ENCODE data around the gene TYW1B.
"Not testable (repeated sequence)": the region's sequence is repeated elsewhere in the genome, so short reads cannot be mapped to it uniquely, and the experiment has no call there.

- TF ChIP-seq CTCF, POLR2A, POLR2AphosphoS5 (IDR thresholded peaks at IDR 0.05): not testable (repeated sequence)
Measured at GRCh38 chr7:72620923-72621322, 207.1 kb downstream of the TYW1B start.
